GM12878 (cell line): ENCODE data around the gene EBF3. TPM values are rescaled to one million over a fixed set of nuclear protein-coding genes. Genes with fewer than 3 reads are reported as not detected.

Source experiments
- ATAC-seq: fragments of 200-7000 bp; cut with Tn5 transposase; 3 replicates; pipeline ENCODE4 v1.9.1; 2020; ENCODE audit warnings: mild to moderate bottlenecking, moderate library complexity
- BruUV-seq: library from RNA; stranded (reverse); fragments of 400-500 nt; replicated peaks from 2 replicates; lab custom pipeline; 2021; lab: Mats Ljungman, UMichigan
- CTCF ChIA-PET: fragments of 300-600 bp; sonication (Branson Sonifier 250); formaldehyde crosslinking; extraction: SDS; loops from one replicate; lab custom pipeline; 2021; ENCODE audit warnings: inconsistent platforms; lab: Yijun Ruan, JAX
- POLR2A ChIA-PET: fragments of 350-600 bp; formaldehyde crosslinking; extraction: SDS; loops from one replicate; lab custom pipeline; 2021; ENCODE audit warnings: inconsistent platforms; lab: Charles Lee
- RAD21 ChIA-PET: fragments of 300-600 bp; sonication (Branson Sonifier 250); formaldehyde crosslinking; loops from one replicate; lab custom pipeline; 2023; ENCODE audit warnings: antibody characterized with exemption; ENCODE audit not compliant: unreplicated experiment; lab: Charles Lee
- SMC1A ChIA-PET: fragments of 300-600 bp; sonication (Branson Sonifier 250); formaldehyde crosslinking; loops from one replicate; lab custom pipeline; 2023; ENCODE audit not compliant: unreplicated experiment, uncharacterized antibody; lab: Charles Lee
- DNase-seq: peaks from one replicate; pipeline ENCODE4 v3.0.0-alpha.2; 2011; ENCODE audit warnings: low read depth, low spot score
- FAIRE-seq: peaks from 3 replicates; lab custom pipeline; 2011; peaks lifted over from hg19 to GRCh38; lab: Jason Lieb, UNC
- H2AFZ ChIP-seq: 2 replicates; pipeline ENCODE4 v1.6.0; 2011; ENCODE audit warnings: low read depth, low read length, control low read depth; ENCODE audit not compliant: control insufficient read depth
- H3K27ac ChIP-seq: 2 replicates; pipeline ENCODE4 v1.5.1; 2011; ENCODE audit warnings: control low read depth; ENCODE audit not compliant: control insufficient read depth, insufficient read depth
- H3K27me3 ChIP-seq, 2 experiments: replicated peaks in 1 of 2; 2 replicates each; pipeline versions ENCODE4 v1.6.0 to v1.6.1; 2011; ENCODE audit warnings: low read length in 1 of 2; ENCODE audit not compliant: control insufficient read depth in 2 of 2, insufficient read depth in 2 of 2
- H3K36me3 ChIP-seq, 2 experiments: 2 replicates each; pipeline ENCODE4 v1.5.1; 2011; ENCODE audit warnings: low read length in 1 of 2; ENCODE audit not compliant: control insufficient read depth in 2 of 2, insufficient read depth in 2 of 2
- H3K4me1 ChIP-seq: 2 replicates; pipeline ENCODE4 v1.6.1; 2011; ENCODE audit warnings: mild to moderate bottlenecking, low read length, moderate library complexity, mixed read lengths; ENCODE audit not compliant: control insufficient read depth, insufficient read depth
- H3K4me2 ChIP-seq: 2 replicates; pipeline ENCODE4 v1.6.0; 2011; ENCODE audit warnings: control low read depth; ENCODE audit not compliant: control insufficient read depth, insufficient read depth
- H3K4me3 ChIP-seq: fragments of 200-600 bp; sonication (generic); 2 replicates; pipeline ENCODE4 v1.5.1; 2016
- H3K79me2 ChIP-seq: 2 replicates; pipeline ENCODE4 v1.6.0; 2011; ENCODE audit warnings: low read length; ENCODE audit not compliant: control insufficient read depth, insufficient read depth
- H3K9ac ChIP-seq: 2 replicates; pipeline ENCODE4 v1.8.0; 2011; ENCODE audit warnings: low read length, control low read depth, mixed read lengths; ENCODE audit not compliant: control insufficient read depth, insufficient read depth
- H3K9me3 ChIP-seq: replicated peaks from 3 replicates; pipeline ENCODE4 v1.5.1; 2011; ENCODE audit warnings: mild to moderate bottlenecking, low read length; ENCODE audit not compliant: control insufficient read depth, insufficient read depth
- H4K20me1 ChIP-seq: 2 replicates; pipeline ENCODE4 v1.6.0; 2011; ENCODE audit not compliant: control insufficient read depth, insufficient read depth
- CREB1 ChIP-seq: IDR thresholded peaks from 2 replicates; pipeline ENCODE4 v1.6.1; 2012; ENCODE audit warnings: low read depth, mild to moderate bottlenecking, inconsistent platforms
- DPF2 ChIP-seq: fragments of 450-650 bp; IDR thresholded peaks from 2 replicates; pipeline ENCODE4 v1.6.1; 2017; ENCODE audit warnings: mild to moderate bottlenecking
- GABPA ChIP-seq: IDR thresholded peaks from 2 replicates; pipeline ENCODE4 v1.6.1; 2014; ENCODE audit warnings: antibody characterized with exemption, low read depth, mild to moderate bottlenecking, inconsistent platforms
- HDAC6 ChIP-seq: fragments of 200-600 bp; sonication (generic); IDR thresholded peaks from one replicate; pipeline ENCODE4 v1.8.0; 2017; ENCODE audit warnings: antibody characterized with exemption; ENCODE audit not compliant: unreplicated experiment
- IKZF1 ChIP-seq: fragments of 450-650 bp; conservative IDR thresholded peaks from 2 replicates; pipeline ENCODE4 v1.6.1; 2017; ENCODE audit warnings: antibody characterized with exemption, mild to moderate bottlenecking
- MAX ChIP-seq: IDR thresholded peaks from 2 replicates; pipeline ENCODE4 v1.6.1; 2012; ENCODE audit warnings: low read depth, low read length, improper control_type of control experiment
- MEF2A ChIP-seq: IDR thresholded peaks from 2 replicates; pipeline ENCODE4 v1.6.1; 2011; ENCODE audit warnings: low read depth, mild to moderate bottlenecking, low read length, moderate library complexity; ENCODE audit not compliant: insufficient read depth
- NFYB ChIP-seq: IDR thresholded peaks from 2 replicates; pipeline ENCODE4 v1.6.1; 2011; ENCODE audit warnings: low read depth, mild to moderate bottlenecking, low read length, improper control_type of control experiment, moderate library complexity; ENCODE audit not compliant: insufficient read depth
- NR2C1 ChIP-seq: fragments of 450-650 bp; IDR thresholded peaks from 2 replicates; pipeline ENCODE4 v1.6.1; 2017; ENCODE audit warnings: antibody characterized with exemption, mild to moderate bottlenecking, moderate library complexity
- SMAD5 ChIP-seq: IDR thresholded peaks from 2 replicates; pipeline ENCODE4 v1.6.1; 2016; ENCODE audit warnings: antibody characterized with exemption, low read depth
- SMC3 ChIP-seq: IDR thresholded peaks from 2 replicates; pipeline ENCODE4 v1.6.1; 2011; ENCODE audit warnings: low read length, improper control_type of control experiment, borderline replicate concordance
- TCF12 ChIP-seq: IDR thresholded peaks from 2 replicates; pipeline ENCODE4 v1.6.1; 2011; ENCODE audit warnings: low read depth, mild to moderate bottlenecking, low read length
- YBX1 ChIP-seq: fragments of 450-650 bp; IDR thresholded peaks from 2 replicates; pipeline ENCODE4 v1.6.1; 2016; ENCODE audit warnings: antibody characterized with exemption
- ZZZ3 ChIP-seq: IDR thresholded peaks from 2 replicates; pipeline ENCODE4 v1.6.1; 2011; ENCODE audit warnings: low read depth; ENCODE audit not compliant: control insufficient read depth, insufficient read length
- WGBS: methylation state at CpG from one replicate; pipeline ENCODE4 v1.1.6; 2016; ENCODE audit warnings: low lambda C conversion rate; ENCODE audit not compliant: insufficient replicate concordance, insufficient coverage; ENCODE audit errors: missing lambda C conversion rate; 5-methylcytosine and 5-hydroxymethylcytosine counted together
- in situ Hi-C: fragments of 300-500 bp; cut with MboI; formaldehyde crosslinking; loops from 9 replicates; pipeline ENCODE4 v1.14.3; 2018; ENCODE audit warnings: mixed read lengths
- intact Hi-C: fragments of 100-400 bp; cut with micrococcal nuclease; formaldehyde crosslinking; loops from one replicate; pipeline ENCODE4 v1.14.2; 2022; ENCODE audit not compliant: unreplicated experiment
- polyA plus RNA-seq, 11 experiments: library from polyadenylated mRNA; depleted of rRNA in 4 of 11; unstranded in 6 of 11; stranded (reverse) in 5 of 11; fragments of >200 nt; fragmentation: Nextera tagmentation in 4 of 11; fragmentation: Illumina TruSeq in 1 of 11; extraction: Ambion mirVana in 4 of 11; extraction: Trizol in 1 of 11; gene quantifications; 1 replicate in 1 of 11; 2 replicates in 10 of 11; pipeline versions ENCODE4 v1.2.1 to v1.2.3, GENCODE V29; 2011 to 2016; ENCODE audit warnings: inconsistent platforms in 2 of 11, missing spikeins in 2 of 11, low read depth in 1 of 11
- total RNA-seq, 4 experiments: library from RNA; depleted of rRNA in 3 of 4; stranded (reverse); fragments of >200 nt in 3 of 4; fragmentation: Illumina TruSeq in 1 of 4; extraction: Trizol in 1 of 4; gene quantifications; 2 replicates each; pipeline versions ENCODE4 v1.2.1 to v1.2.3, GENCODE V29; 2013 to 2021

EBF3 gene
- total and polyA plus RNA-seq, 10 of the 15 experiments (the other 5 are each of a cell fraction or from before 2014, with no cell fraction given), result not detected

- Histone ChIP-seq H3K27ac (no peak overlapping the region), H3K36me3 (no peaks in the 10 kb centered on the region), H3K4me3 (no peak overlapping the region), H2AFZ (no peak overlapping the region), H3K4me2 (no peak overlapping the region), H3K79me2 (no peaks in the 10 kb centered on the region), H3K9me3 (no peaks in the 10 kb centered on the region), H3K4me1 (no peaks in the 10 kb centered on the region), H3K27me3 (no peaks in the 10 kb centered on the region), H3K9ac (no peak overlapping the region), H4K20me1 (no peaks in the 10 kb centered on the region)
- ATAC-seq, result no peak
- 68% methylated on average over 9 of the region's 9 CpGs for WGBS
- TF ChIP-seq YBX1 (no peak), GABPA (no peak), MEF2A (no peak), CREB1 (no peak), ZZZ3 (no peak), MAX (no peak), SMAD5 (no peak), DPF2 (no peak), NR2C1 (no peak), SMC3 (no peak), TCF12 (no peak), IKZF1 (no peak), NFYB (no peak), HDAC6 (no peak)
- in situ Hi-C loops, result no loop called here
- DNase-seq, result no peak
- intact Hi-C loops, result no loop called here
- ChIA-PET SMC1A (no interaction called here), CTCF (no interaction called here), RAD21 (no interaction called here), POLR2A (no interaction called here)
- FAIRE-seq, result no peak
- no TSS peak for BruUV-seq
Measured at GRCh38 chr10:129809431-129809830, 154.6 kb downstream of the EBF3 start.
